ENCODE data around the gene TMPRSS6.

Gene TMPRSS6

GRCh38 chr22:37054600-37055365 is 54.7 kb downstream of the TMPRSS6 start:
- H3K9me3 ChIP-seq (ENCODE audit: control insufficient read depth, insufficient read depth, low read length), result no peaks in the 10 kb centered on the region
- H3K4me1 ChIP-seq (ENCODE audit: insufficient read depth, low read length), result no peaks in the 10 kb centered on the region
- H3K36me3 ChIP-seq (ENCODE audit: insufficient read depth, low read length), result no peaks in the 10 kb centered on the region
- H3K9ac ChIP-seq (ENCODE audit: low read depth, low read length), result no peak overlapping the region

GRCh38 chr22:37054056-37054395 is 55.5 kb downstream of the TMPRSS6 start:
- H3K36me3 ChIP-seq (ENCODE audit: insufficient read depth, low read length), result no peaks in the 10 kb centered on the region
- no peaks in the 10 kb centered on the region for H3K4me1 ChIP-seq (ENCODE audit: insufficient read depth, low read length)
- H3K9ac ChIP-seq (ENCODE audit: low read depth, low read length), result no peak overlapping the region
- H3K9me3 ChIP-seq (ENCODE audit: control insufficient read depth, insufficient read depth, low read length), result no peaks in the 10 kb centered on the region

- no peaks in the 10 kb centered on the region for H3K9me3 ChIP-seq (ENCODE audit: control insufficient read depth, insufficient read depth, low read length)
- H3K36me3 ChIP-seq (ENCODE audit: insufficient read depth, low read length), result no peaks in the 10 kb centered on the region
- no peaks in the 10 kb centered on the region for H3K4me1 ChIP-seq (ENCODE audit: insufficient read depth, low read length)
- H3K9ac ChIP-seq (ENCODE audit: low read depth, low read length), result no peak overlapping the region
Observed at GRCh38 chr22:37053310-37054055, 56.0 kb downstream of the TMPRSS6 start.

- H3K9ac ChIP-seq (ENCODE audit: low read depth, low read length), result peak overlapping the region; percentile 74; the same call in 1 of the 2 replicates
- no peaks in the 10 kb centered on the region for H3K4me1 ChIP-seq (ENCODE audit: insufficient read depth, low read length)
- no peaks in the 10 kb centered on the region for H3K9me3 ChIP-seq (ENCODE audit: control insufficient read depth, insufficient read depth, low read length)
- H3K36me3 ChIP-seq (ENCODE audit: insufficient read depth, low read length), result no peaks in the 10 kb centered on the region
Observed at GRCh38 chr22:37052386-37053309, 56.9 kb downstream of the TMPRSS6 start.

GRCh38 chr22:37051391-37052385 is 57.8 kb downstream of the TMPRSS6 start, which contains the start of gene KCTD17:
Gene KCTD17 (plus strand): TSS chr22:37051742. CDS start chr22:37051761, 19 bp downstream.
- peak within 1 kb of the TSS; percentile 74; the same call in 1 of the 2 replicates for H3K9ac ChIP-seq (ENCODE audit: low read depth, low read length)
- no peaks in the 10 kb centered on the region for H3K36me3 ChIP-seq (ENCODE audit: insufficient read depth, low read length)

GRCh38 chr22:37050913-37051312 is 58.6 kb downstream of the TMPRSS6 start:
- no peaks in the 10 kb centered on the region for H3K9me3 ChIP-seq (ENCODE audit: control insufficient read depth, insufficient read depth, low read length)
- no peaks in the 10 kb centered on the region for H3K36me3 ChIP-seq (ENCODE audit: insufficient read depth, low read length)
- H3K4me1 ChIP-seq (ENCODE audit: insufficient read depth, low read length), result no peaks in the 10 kb centered on the region

More at GRCh38 chr22:37051391-37052385, 57.8 kb downstream of the TMPRSS6 start, which contains the start of gene KCTD17:
- Histone ChIP-seq H3K4me1 (ENCODE audit: insufficient read depth, low read length) (no peaks in the 10 kb centered on the region), H3K9me3 (ENCODE audit: control insufficient read depth, insufficient read depth, low read length) (no peaks in the 10 kb centered on the region)

GRCh38 chr22:37049224-37049623 is 60.3 kb downstream of the TMPRSS6 start:
- no peaks in the 10 kb centered on the region for H3K9me3 ChIP-seq (ENCODE audit: control insufficient read depth, insufficient read depth, low read length)
- no peak overlapping the region for H3K9ac ChIP-seq (ENCODE audit: low read depth, low read length)
- H3K4me1 ChIP-seq (ENCODE audit: insufficient read depth, low read length), result 0 out of 2 replicates have a peak, but pooled peaks cover 2% of the 10 kb centered on the region
- H3K36me3 ChIP-seq (ENCODE audit: insufficient read depth, low read length), result no peaks in the 10 kb centered on the region

More at GRCh38 chr22:37050913-37051312, 58.6 kb downstream of the TMPRSS6 start:
- no peak overlapping the region; the same call in 1 of the 2 replicates for H3K9ac ChIP-seq (ENCODE audit: low read depth, low read length)

- Histone ChIP-seq H3K36me3 (ENCODE audit: insufficient read depth, low read length) (no peaks in the 10 kb centered on the region), H3K9me3 (ENCODE audit: control insufficient read depth, insufficient read depth, low read length) (no peaks in the 10 kb centered on the region), H3K9ac (ENCODE audit: low read depth, low read length) (no peak overlapping the region), H3K4me1 (ENCODE audit: insufficient read depth, low read length) (peaks cover 7% of the 10 kb centered on the region; the same call in 1 of the 2 replicates)
Observed at GRCh38 chr22:37048133-37048532, 61.4 kb downstream of the TMPRSS6 start.

GRCh38 chr22:37047006-37047405 is 62.5 kb downstream of the TMPRSS6 start:
- Histone ChIP-seq H3K36me3 (ENCODE audit: insufficient read depth, low read length) (no peaks in the 10 kb centered on the region), H3K9me3 (ENCODE audit: control insufficient read depth, insufficient read depth, low read length) (no peaks in the 10 kb centered on the region), H3K4me1 (ENCODE audit: insufficient read depth, low read length) (peaks cover 7% of the 10 kb centered on the region; the same call in 1 of the 2 replicates), H3K9ac (ENCODE audit: low read depth, low read length) (no peak overlapping the region)

GRCh38 chr22:37046589-37046988 is 62.9 kb downstream of the TMPRSS6 start:
- Histone ChIP-seq H3K9ac (ENCODE audit: low read depth, low read length) (no peak overlapping the region), H3K4me1 (ENCODE audit: insufficient read depth, low read length) (peaks cover 9% of the 10 kb centered on the region), H3K36me3 (ENCODE audit: insufficient read depth, low read length) (no peaks in the 10 kb centered on the region), H3K9me3 (ENCODE audit: control insufficient read depth, insufficient read depth, low read length) (no peaks in the 10 kb centered on the region)

GRCh38 chr22:37045958-37046357 is 63.6 kb downstream of the TMPRSS6 start:
- H3K9ac ChIP-seq (ENCODE audit: low read depth, low read length), result no peak overlapping the region
- no peaks in the 10 kb centered on the region for H3K9me3 ChIP-seq (ENCODE audit: control insufficient read depth, insufficient read depth, low read length)
- H3K4me1 ChIP-seq (ENCODE audit: insufficient read depth, low read length), result peaks cover 15% of the 10 kb centered on the region
- H3K36me3 ChIP-seq (ENCODE audit: insufficient read depth, low read length), result no peaks in the 10 kb centered on the region

GRCh38 chr22:37044634-37045625 is 64.6 kb downstream of the TMPRSS6 start:
- no peaks in the 10 kb centered on the region for H3K9me3 ChIP-seq (ENCODE audit: control insufficient read depth, insufficient read depth, low read length)
- peaks cover 21% of the 10 kb centered on the region for H3K4me1 ChIP-seq (ENCODE audit: insufficient read depth, low read length)
- H3K36me3 ChIP-seq (ENCODE audit: insufficient read depth, low read length), result no peaks in the 10 kb centered on the region
- no peak overlapping the region for H3K9ac ChIP-seq (ENCODE audit: low read depth, low read length)

Data from ES-I3 (cell line).